ENCODE measurements around the gene NTHL1. TPM values are rescaled to one million over a fixed set of nuclear protein-coding genes. Genes with fewer than 3 reads are reported as not detected.

The NTHL1 gene
- total RNA-seq, 3 donors from 2014 or later, result 30.5 to 43.5 (median 34.8) TPM

GRCh38 chr16:2078691-2079090, 31.1 kb upstream of the NTHL1 start:
- no peaks in the 10 kb centered on the region for H3K4me1 Mint-ChIP-seq (ENCODE audit: low read depth)
- no peak for DNase-seq
- peaks cover 8% of the 10 kb centered on the region for H3K36me3 Mint-ChIP-seq (ENCODE audit: insufficient read depth)
- no peak overlapping the region for H3K4me3 Mint-ChIP-seq
- ATAC-seq, result no peak
- H3K9me3 Mint-ChIP-seq, result no peaks in the 10 kb centered on the region
- H3K27me3 Mint-ChIP-seq (ENCODE audit: low read depth), result no peaks in the 10 kb centered on the region

- Mint-ChIP-seq H3K9me3 (no peaks in the 10 kb centered on the region), H3K36me3 (ENCODE audit: insufficient read depth) (peaks cover 10% of the 10 kb centered on the region), H3K4me3 (no peak overlapping the region)
Observed at GRCh38 chr16:2078096-2078495, 30.5 kb upstream of the NTHL1 start.

GRCh38 chr16:2077696-2078095, 30.1 kb upstream of the NTHL1 start:
- no peak for DNase-seq
- ATAC-seq, result no peak
- Mint-ChIP-seq H3K4me1 (ENCODE audit: low read depth) (no peaks in the 10 kb centered on the region), H3K27me3 (ENCODE audit: low read depth) (no peaks in the 10 kb centered on the region), H3K4me3 (no peak overlapping the region), H3K36me3 (ENCODE audit: insufficient read depth) (peaks cover 10% of the 10 kb centered on the region), H3K9me3 (no peaks in the 10 kb centered on the region)

More at GRCh38 chr16:2078096-2078495, 30.5 kb upstream of the NTHL1 start:
- Mint-ChIP-seq H3K27me3 (ENCODE audit: low read depth) (no peaks in the 10 kb centered on the region), H3K4me1 (ENCODE audit: low read depth) (no peaks in the 10 kb centered on the region)
- DNase-seq (no peak), ATAC-seq (no peak)

- no peaks in the 10 kb centered on the region for H3K9me3 Mint-ChIP-seq
- H3K27me3 Mint-ChIP-seq (ENCODE audit: low read depth), result no peaks in the 10 kb centered on the region
- H3K4me3 Mint-ChIP-seq, result no peak overlapping the region
- H3K36me3 Mint-ChIP-seq (ENCODE audit: insufficient read depth), result peaks cover 10% of the 10 kb centered on the region
- no peak for ATAC-seq
- no peaks in the 10 kb centered on the region for H3K4me1 Mint-ChIP-seq (ENCODE audit: low read depth)
- DNase-seq, result no peak
Observed at GRCh38 chr16:2077016-2077415, 29.4 kb upstream of the NTHL1 start.

- no peak for DNase-seq
- Mint-ChIP-seq H3K27me3 (ENCODE audit: low read depth) (no peaks in the 10 kb centered on the region), H3K9me3 (no peaks in the 10 kb centered on the region), H3K36me3 (ENCODE audit: insufficient read depth) (peaks cover 11% of the 10 kb centered on the region), H3K4me3 (no peak overlapping the region), H3K4me1 (ENCODE audit: low read depth) (no peaks in the 10 kb centered on the region)
- no peak for ATAC-seq
Observed at GRCh38 chr16:2076072-2076865, 28.6 kb upstream of the NTHL1 start.

- no peak for ATAC-seq
- H3K4me3 Mint-ChIP-seq, result no peak overlapping the region
- H3K4me1 Mint-ChIP-seq (ENCODE audit: low read depth), result no peaks in the 10 kb centered on the region
- no peaks in the 10 kb centered on the region for H3K27me3 Mint-ChIP-seq (ENCODE audit: low read depth)
- peaks cover 11% of the 10 kb centered on the region for H3K36me3 Mint-ChIP-seq (ENCODE audit: insufficient read depth)
- no peak for DNase-seq
- H3K9me3 Mint-ChIP-seq, result no peaks in the 10 kb centered on the region
Observed at GRCh38 chr16:2075631-2076030, 28.0 kb upstream of the NTHL1 start.

GRCh38 chr16:2074071-2074470, 26.4 kb upstream of the NTHL1 start:
- H3K4me3 Mint-ChIP-seq, result no peak overlapping the region
- ATAC-seq, result no peak
- H3K9me3 Mint-ChIP-seq, result no peaks in the 10 kb centered on the region
- no peaks in the 10 kb centered on the region for H3K27me3 Mint-ChIP-seq (ENCODE audit: low read depth)
- DNase-seq, result no peak
- no peaks in the 10 kb centered on the region for H3K4me1 Mint-ChIP-seq (ENCODE audit: low read depth)
- peaks cover 11% of the 10 kb centered on the region for H3K36me3 Mint-ChIP-seq (ENCODE audit: insufficient read depth)

GRCh38 chr16:2072926-2073325, 25.3 kb upstream of the NTHL1 start:
- DNase-seq (no peak), ATAC-seq (no peak)
- Mint-ChIP-seq H3K4me1 (ENCODE audit: low read depth) (no peaks in the 10 kb centered on the region), H3K36me3 (ENCODE audit: insufficient read depth) (peaks cover 19% of the 10 kb centered on the region), H3K27me3 (ENCODE audit: low read depth) (no peaks in the 10 kb centered on the region), H3K9me3 (no peaks in the 10 kb centered on the region), H3K4me3 (no peak overlapping the region)

- Mint-ChIP-seq H3K9me3 (no peaks in the 10 kb centered on the region), H3K36me3 (ENCODE audit: insufficient read depth) (peaks cover 19% of the 10 kb centered on the region), H3K4me3 (no peak overlapping the region), H3K27me3 (ENCODE audit: low read depth) (no peaks in the 10 kb centered on the region), H3K4me1 (ENCODE audit: low read depth) (no peaks in the 10 kb centered on the region)
- DNase-seq (no peak), ATAC-seq (no peak)
Observed at GRCh38 chr16:2071454-2072202, 24.0 kb upstream of the NTHL1 start.

- DNase-seq, result no peak
- no peak overlapping the region for H3K4me3 Mint-ChIP-seq
- no peaks in the 10 kb centered on the region for H3K27me3 Mint-ChIP-seq (ENCODE audit: low read depth)
- no peaks in the 10 kb centered on the region for H3K4me1 Mint-ChIP-seq (ENCODE audit: low read depth)
- H3K9me3 Mint-ChIP-seq, result no peaks in the 10 kb centered on the region
- ATAC-seq, result no peak
- peaks cover 25% of the 10 kb centered on the region for H3K36me3 Mint-ChIP-seq (ENCODE audit: insufficient read depth)
Observed at GRCh38 chr16:2070576-2071453, 23.2 kb upstream of the NTHL1 start.

- ATAC-seq (no peak), DNase-seq (no peak)
- Mint-ChIP-seq H3K36me3 (ENCODE audit: insufficient read depth) (peaks cover 25% of the 10 kb centered on the region), H3K4me1 (ENCODE audit: low read depth) (no peaks in the 10 kb centered on the region), H3K27me3 (ENCODE audit: low read depth) (no peaks in the 10 kb centered on the region), H3K4me3 (no peak overlapping the region), H3K9me3 (no peaks in the 10 kb centered on the region)
Observed at GRCh38 chr16:2066139-2066538, 18.5 kb upstream of the NTHL1 start.

- Mint-ChIP-seq H3K4me3 (no peak overlapping the region), H3K9me3 (no peaks in the 10 kb centered on the region), H3K4me1 (ENCODE audit: low read depth) (no peaks in the 10 kb centered on the region), H3K27me3 (ENCODE audit: low read depth) (no peaks in the 10 kb centered on the region), H3K36me3 (ENCODE audit: insufficient read depth) (peaks cover 25% of the 10 kb centered on the region)
- ATAC-seq (no peak), DNase-seq (no peak)
Observed at GRCh38 chr16:2064368-2064945, 16.8 kb upstream of the NTHL1 start.

GRCh38 chr16:2063861-2064260, 16.2 kb upstream of the NTHL1 start:
- ATAC-seq, result no peak
- H3K4me3 Mint-ChIP-seq, result no peak overlapping the region

GRCh38 chr16:2062801-2063200, 15.2 kb upstream of the NTHL1 start:
- Mint-ChIP-seq H3K4me3 (no peak overlapping the region), H3K4me1 (ENCODE audit: low read depth) (no peaks in the 10 kb centered on the region), H3K9me3 (no peaks in the 10 kb centered on the region), H3K36me3 (ENCODE audit: insufficient read depth) (peaks cover 17% of the 10 kb centered on the region), H3K27me3 (ENCODE audit: low read depth) (no peaks in the 10 kb centered on the region)
- DNase-seq (no peak), ATAC-seq (no peak)

More at GRCh38 chr16:2063861-2064260, 16.2 kb upstream of the NTHL1 start:
- Mint-ChIP-seq H3K4me1 (ENCODE audit: low read depth) (no peaks in the 10 kb centered on the region), H3K9me3 (no peaks in the 10 kb centered on the region), H3K27me3 (ENCODE audit: low read depth) (no peaks in the 10 kb centered on the region), H3K36me3 (ENCODE audit: insufficient read depth) (peaks cover 23% of the 10 kb centered on the region)
- DNase-seq, result no peak
